ENCODE data around the gene DDX25.
"Not testable (repeated sequence)": the region's sequence is repeated elsewhere in the genome, so short reads cannot be mapped to it uniquely, and the experiment has no call there.

Gene DDX25

GRCh38 chr11:125903711-125904659, at the start of gene DDX25:
DDX25 (plus strand) TSS chr11:125904508; CDS start chr11:125904518, 10 bp downstream.
- DNase-seq, result peak in 7 of 14 donors; percentile 13 to 67 (median 27)

- DNase-seq, result not testable (repeated sequence)
Measured at GRCh38 chr11:125857670-125858069, 46.6 kb upstream of the DDX25 start.

GRCh38 chr11:125862786-125863185, 41.5 kb upstream of the DDX25 start:
- DNase-seq, result not testable (repeated sequence)

- not testable (repeated sequence) for DNase-seq
Measured at GRCh38 chr11:125865354-125865753, 39.0 kb upstream of the DDX25 start.

- no peak for DNase-seq
Measured at GRCh38 chr11:125869521-125869920, 34.8 kb upstream of the DDX25 start.

GRCh38 chr11:125871391-125872137, 32.7 kb upstream of the DDX25 start:
- no peak for DNase-seq

- no peak for DNase-seq
Measured at GRCh38 chr11:125872138-125872491, 32.2 kb upstream of the DDX25 start.

- no peak for DNase-seq
Measured at GRCh38 chr11:125873881-125874555, 30.3 kb upstream of the DDX25 start.

- peak in 10 of 14 donors; percentile 6 to 59 (median 24) for DNase-seq
Measured at GRCh38 chr11:125874556-125875124, 29.7 kb upstream of the DDX25 start.

- DNase-seq, result no peak
Measured at GRCh38 chr11:125881291-125881690, 23.0 kb upstream of the DDX25 start.

- DNase-seq, result no peak
Measured at GRCh38 chr11:125883375-125883774, 20.9 kb upstream of the DDX25 start.

- DNase-seq, result peak in 6 of 14 donors; percentile 53 to 70 (median 63)
Measured at GRCh38 chr11:125886997-125887372, 17.3 kb upstream of the DDX25 start.

GRCh38 chr11:125887373-125888324, 16.7 kb upstream of the DDX25 start, which contains the start of gene HYLS1:
HYLS1 (plus strand) TSS chr11:125887668; CDS start chr11:125899369, 11,701 bp downstream.
- DNase-seq, result peak; percentile 58 to 96 (median 87)

- no peak for DNase-seq
Measured at GRCh38 chr11:125890447-125891100, 13.7 kb upstream of the DDX25 start.

- DNase-seq, result no peak
Measured at GRCh38 chr11:125892071-125892470, 12.2 kb upstream of the DDX25 start.

- DNase-seq, result no peak
Measured at GRCh38 chr11:125892994-125893393, 11.3 kb upstream of the DDX25 start.

GRCh38 chr11:125901872-125902271, 2.4 kb upstream of the DDX25 start:
- DNase-seq, result no peak

- DNase-seq, result no peak
Measured at GRCh38 chr11:125902277-125902926, 1.9 kb upstream of the DDX25 start.

GRCh38 chr11:125902927-125903710, 1.2 kb upstream of the DDX25 start, which contains the start of gene PUS3:
PUS3 (minus strand) TSS chr11:125903206; CDS start chr11:125896284, 6,922 bp downstream.
- peak; percentile 19 to 94 (median 83) for DNase-seq

All from C1 segment of cervical spinal cord (tissue), 14 donors.